Measurements from ENCODE around the gene BMP5.

Gene BMP5

DNA sequence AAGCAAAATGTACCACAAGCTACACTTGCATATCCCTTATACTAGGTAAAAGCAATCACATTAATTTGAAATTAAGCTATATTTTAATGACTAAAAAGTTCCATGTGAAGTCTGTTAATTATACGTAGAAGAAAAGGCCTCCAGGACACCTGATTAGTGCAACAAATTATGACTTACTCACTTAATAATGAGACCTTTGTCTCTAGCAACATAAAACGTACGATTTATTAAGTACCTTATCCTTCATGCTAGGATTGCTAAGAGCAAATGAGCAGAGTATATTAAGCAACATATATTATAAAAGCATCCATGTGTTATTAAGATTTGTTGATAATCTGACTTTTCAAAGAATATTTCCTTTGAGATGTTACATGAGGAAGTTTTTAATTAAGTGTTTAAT is 2.5 kb downstream of the BMP5 start:
- no peak for DNase-seq (ENCODE audit: low spot score)

DNA sequence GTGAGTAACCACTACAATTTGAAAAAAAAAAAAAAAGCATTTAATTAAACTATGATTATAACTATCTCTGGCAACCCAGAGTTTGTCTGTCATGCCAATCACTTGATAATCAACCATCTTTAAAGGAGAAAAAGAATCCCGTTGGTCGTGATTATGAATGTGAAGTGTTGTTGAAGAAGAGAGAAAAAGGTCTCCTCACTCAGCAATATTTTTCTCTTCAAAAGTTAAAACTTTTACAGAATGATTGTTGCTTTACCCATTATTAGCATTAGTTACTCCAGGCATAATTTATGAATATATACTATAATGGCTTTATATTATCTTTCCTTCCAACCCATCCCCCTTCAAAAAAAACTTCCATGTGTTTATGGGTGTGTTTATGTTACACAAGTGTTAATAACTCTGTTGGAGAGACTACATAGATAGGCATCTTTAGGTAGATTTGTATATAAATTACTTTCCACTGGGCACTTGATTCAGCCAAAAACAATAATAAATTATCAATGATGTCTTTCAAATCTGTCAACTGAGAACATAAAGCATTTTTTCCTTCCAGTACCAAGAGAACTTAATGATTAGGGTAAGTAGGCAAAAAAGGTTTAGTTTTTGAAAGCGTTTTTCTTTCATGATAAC is 5.1 kb downstream of the BMP5 start:
- DNase-seq (ENCODE audit: low spot score): no peak

DNA sequence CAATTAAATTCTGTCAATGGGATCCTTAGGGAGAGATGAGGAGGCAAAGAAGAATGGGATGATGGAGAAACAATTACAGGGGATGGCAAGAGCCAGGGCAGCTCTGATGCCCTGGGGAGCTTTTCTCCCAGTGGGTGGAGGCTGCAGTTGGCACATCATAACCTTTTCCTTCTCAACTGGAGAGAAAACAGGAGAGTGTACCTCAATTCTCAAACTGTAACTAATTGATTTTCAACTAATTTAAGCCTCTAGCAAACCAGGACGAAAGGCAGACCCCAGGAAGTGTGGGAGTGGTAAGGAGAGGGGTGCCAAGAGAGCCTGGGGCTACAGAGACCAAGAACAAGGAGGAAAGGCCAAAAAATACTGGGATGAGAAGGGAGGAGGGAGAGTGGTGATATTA is 5.7 kb downstream of the BMP5 start:
- no peak for DNase-seq (ENCODE audit: low spot score)

DNA sequence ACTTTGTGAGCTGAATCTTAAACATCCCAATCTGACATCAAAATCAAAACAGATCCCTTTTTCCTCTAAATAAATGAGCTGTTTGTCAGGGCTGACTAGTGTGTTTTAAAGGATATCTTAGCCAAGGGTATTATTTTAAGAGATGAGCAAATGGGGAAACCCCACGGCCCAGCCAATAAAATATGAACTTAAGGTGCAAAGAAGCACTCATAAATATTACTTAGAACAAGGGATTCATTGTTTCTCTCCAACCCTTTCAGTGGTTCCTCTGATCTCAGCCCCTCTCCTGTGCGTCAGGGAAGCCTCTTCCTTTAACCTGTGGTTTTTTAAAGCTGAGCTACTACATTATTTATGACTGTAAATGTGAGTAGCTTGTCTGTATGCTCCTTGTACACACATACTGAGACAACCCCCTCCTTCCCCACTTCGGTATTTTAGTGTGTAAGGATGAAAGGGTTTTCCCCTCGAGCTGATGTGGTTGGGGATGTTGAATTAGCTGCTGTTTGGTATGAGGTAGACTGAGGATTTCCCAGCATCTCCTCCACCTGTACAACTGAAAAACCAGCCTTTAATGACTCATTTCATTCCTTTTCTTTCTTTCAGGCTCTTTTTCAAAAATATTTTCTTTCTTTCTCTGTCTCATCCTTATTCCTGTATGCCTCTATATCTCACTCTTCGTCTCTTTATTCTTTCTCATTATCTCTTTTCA is 6.5 kb downstream of the BMP5 start:
- peak; percentile 98 for DNase-seq (ENCODE audit: low spot score)

DNA sequence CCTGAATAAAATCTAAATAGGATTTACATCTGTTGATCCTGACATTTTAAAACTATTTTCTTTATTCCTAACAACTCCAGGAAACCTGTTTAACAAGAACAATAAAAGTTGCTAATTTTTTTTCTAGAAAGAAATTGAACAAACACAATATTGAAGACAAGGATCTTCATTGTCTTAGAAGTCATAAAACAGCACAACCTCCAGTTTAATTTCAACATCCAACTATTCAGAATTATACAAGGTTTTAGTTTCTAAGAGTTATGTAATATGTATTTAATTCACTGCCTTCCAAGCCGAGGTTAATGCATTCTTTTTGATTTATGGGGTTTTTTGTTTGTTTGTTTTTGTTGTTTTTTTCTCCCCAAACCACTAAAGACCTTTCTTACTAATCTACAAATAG is 7.2 kb downstream of the BMP5 start:
- DNase-seq (ENCODE audit: low spot score): no peak

DNA sequence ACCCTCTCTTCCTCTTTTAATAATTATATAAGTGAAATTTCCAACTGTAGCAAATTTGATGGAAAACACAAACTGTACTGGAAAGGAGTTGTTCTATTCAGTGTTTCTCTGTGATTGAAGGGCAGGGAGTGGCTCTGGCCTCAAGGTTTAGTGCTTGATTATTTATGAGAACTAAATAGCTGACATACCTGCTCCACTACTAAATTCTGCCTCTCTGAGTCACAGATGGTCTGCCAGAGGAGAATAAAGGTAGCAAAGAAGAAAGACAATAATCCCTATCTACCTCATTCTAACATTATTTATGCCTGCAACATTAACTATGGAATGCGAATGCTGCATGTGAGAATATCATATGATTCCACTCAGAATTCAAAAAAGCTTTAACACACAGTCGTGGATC is 9.3 kb downstream of the BMP5 start:
- DNase-seq (ENCODE audit: low spot score): peak; percentile 74

DNA sequence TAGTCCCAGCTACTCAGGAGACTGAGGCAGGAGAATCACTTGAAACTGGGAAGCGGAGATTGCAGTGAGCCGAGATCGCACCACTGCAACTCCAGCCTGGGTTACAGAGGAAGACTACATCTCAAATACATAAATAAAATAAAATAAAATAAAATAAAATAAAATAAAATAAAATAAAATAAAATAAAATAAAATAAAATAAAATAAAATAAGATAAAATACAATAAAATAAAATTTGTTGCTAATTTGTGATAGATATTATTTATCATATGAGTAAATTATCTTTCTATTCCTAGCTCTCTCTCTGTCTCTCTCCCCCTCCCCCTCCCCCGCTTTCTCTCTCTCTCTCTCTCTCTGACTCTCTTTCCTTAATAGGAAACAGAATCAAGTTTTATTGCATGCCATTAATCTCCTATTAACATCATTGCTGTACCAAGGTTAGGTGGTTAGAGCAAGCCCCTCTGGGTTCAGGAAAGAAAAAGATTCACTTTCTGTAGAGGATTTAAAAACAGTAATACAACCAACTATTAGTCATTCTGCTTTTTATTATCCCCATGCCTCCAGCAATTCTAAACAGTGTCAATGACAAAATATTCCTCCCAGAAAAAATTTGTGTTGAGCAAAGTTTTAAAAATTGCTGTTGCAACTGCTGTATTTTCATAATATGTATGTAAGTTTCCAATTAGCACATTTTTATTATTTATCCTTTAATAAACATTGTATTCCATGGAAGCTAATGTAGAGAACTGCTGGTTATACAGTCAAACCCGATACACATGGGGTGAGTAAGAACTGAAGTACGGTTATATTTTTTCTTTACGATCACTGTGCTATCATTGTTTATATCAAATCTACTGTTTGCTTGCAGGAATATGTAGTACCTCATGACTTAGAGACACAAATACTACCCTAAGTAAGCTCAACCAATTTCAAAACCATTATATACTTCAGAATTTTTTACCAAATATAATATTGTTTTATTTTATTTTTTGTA is 22.1 kb downstream of the BMP5 start:
- no peak for DNase-seq (ENCODE audit: low spot score)

DNA sequence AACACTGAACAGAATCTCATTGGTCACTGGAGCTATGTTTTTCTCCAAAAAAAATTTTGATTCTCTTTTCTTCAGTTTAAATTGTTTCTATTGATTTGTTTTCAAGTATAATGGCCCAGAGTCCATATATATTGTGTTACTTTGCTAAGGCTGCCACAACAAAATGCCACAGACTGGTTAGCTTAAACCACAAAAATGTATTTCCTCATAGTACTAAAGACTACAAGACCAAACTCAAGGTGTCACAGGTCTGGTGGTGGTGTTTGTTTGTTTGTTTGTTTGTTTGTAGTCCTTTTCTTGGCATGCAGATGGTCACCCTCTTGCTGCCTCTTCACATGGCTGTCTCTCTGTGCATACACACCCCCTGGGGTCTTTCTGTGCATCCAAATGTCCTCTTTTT is 34.0 kb downstream of the BMP5 start:
- DNase-seq (ENCODE audit: low spot score): no peak

DNA sequence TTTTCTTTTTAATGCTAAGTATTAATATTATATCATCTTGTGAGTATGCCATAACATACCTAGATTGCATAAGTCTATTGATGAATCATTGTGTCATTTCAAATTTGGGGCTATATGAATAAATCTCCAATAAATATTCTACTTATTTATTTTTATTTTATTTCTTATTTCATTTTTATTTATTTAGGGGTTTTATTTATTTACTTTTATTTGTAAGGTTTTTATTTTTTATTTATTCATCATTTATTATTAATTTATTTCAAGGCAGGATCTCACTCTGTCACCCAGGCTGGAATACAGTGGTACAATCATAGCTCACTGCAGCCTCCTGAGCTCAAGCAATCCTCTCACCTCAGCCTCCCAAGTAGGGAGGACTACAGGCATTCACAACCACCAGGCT is 36.3 kb downstream of the BMP5 start:
- no peak for DNase-seq (ENCODE audit: low spot score)

DNA sequence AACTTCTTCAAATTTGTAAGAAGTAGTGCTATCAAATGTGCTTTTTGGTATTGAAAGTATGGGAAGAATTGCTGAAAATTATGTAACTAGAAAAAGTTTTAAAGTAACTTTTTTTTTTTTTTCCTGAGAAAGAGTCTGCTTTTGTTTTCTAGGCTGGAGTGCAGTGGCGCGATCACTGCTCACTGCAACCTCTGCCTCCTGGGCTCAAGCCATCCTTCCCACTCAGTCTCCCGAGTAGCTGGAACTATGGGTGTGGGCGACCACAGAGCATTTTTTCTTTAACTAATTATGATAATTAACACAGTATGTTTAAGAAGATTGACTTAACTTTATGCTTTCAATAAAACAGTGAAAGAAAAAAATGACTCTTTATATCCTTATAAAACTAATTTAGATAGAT is 38.4 kb downstream of the BMP5 start:
- no peak for DNase-seq (ENCODE audit: low spot score)

DNA sequence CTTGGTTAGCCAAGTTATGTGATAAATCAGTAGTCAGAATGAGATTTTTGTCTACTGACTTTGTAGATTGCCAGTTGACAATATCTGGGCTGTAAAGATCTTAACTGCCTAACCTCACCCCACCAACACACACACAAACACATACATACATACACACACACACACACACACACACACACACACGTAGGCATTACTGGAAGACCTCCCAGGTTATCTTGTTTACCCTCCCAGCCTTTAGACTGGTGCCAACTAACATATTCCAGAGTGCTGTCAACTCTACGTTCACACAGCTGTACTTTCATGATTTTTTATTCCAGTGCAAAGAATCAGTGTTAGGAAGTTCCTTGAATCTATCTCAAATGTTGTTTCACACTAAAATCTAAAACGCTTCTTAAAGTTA is 38.9 kb downstream of the BMP5 start:
- no peak for DNase-seq (ENCODE audit: low spot score)

DNA sequence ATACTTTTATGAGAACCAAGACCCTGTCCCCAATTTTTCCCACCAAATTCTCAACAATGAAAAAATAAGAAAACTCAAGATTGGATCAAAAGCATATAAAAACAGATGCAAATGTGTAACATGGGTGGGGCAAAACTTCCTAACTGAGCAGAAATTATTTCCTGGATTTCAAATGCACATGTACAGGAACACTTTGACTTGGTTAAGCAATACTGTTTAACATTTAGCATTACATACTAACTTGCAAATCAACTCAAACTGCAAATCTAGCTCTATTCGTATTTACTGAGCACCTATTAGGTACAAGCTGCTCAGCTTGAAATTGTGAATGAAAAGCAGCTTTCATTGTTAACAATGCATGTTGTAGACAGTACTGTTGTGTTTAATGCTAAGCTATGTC is 40.2 kb downstream of the BMP5 start:
- DNase-seq (ENCODE audit: low spot score): no peak

DNA sequence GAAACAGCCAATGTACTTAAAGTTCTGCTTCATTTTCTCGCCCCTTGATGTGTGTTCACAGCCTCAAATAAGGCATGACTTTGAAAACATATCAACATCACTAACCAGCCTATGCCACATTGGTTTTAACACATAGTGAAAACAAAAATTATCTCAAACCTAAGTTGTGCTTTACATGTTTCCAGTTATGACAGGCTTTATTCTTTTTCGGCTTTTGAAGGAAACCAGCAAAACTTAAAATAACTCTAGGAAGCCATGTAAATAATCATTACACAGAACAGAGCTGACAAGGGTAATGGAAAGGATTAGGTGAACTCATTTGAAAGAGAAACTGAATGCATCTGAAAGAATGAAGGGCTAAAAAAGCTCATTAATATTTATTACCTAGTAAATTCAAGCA is 42.1 kb downstream of the BMP5 start:
- no peak for DNase-seq (ENCODE audit: low spot score)

DNA sequence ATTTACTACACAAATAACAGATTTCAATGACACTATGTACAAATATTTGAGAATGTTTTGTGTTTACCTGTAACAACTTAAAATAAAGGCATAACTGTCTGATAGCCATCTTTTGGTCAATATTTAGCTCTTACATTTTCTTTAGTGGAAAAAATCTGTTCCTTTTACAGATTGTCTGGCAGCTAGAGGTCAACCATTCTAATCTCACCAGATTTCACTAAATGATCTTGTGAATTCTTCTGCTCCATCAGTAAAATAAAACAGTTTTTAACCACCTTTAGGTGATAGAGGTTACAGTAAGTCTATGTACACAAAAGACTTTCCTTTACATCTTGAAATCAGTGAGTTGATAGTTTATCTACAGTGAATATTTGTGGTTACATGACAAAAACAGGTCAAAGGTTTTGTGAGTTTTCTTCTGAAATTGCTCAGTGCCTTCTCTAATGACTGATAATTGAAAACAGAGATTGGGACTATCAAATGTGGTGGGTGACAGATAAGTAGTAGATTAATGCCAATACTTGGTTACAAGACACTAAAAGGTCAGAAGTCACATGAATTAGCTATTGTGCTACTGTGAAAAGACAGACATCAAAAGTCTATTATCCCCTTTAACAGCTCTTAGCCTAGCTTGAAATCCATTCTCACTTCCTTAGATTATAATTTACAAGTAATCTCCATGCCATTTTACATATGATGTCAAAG is 47.4 kb downstream of the BMP5 start:
- DNase-seq (ENCODE audit: low spot score): no peak

DNA sequence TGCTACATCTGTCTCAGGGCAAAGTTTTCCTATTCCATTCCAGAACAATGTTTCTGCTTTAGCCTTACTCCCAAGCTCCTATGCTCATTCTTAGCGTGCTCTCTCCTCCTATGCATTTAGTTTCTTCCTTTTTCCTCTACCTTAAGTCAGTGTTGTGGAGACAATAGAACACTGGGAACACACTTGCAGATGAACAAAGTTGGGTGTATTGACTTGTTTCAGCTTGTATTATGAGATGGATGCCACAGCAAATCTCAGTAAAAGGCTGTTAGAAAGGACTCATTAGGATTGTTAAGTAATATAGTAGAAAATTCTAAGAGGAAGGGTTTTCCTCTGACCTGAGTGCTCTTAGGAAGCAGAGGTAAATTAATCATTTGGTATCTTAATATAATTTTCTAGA is 48.4 kb downstream of the BMP5 start:
- no peak for DNase-seq (ENCODE audit: low spot score)

DNA sequence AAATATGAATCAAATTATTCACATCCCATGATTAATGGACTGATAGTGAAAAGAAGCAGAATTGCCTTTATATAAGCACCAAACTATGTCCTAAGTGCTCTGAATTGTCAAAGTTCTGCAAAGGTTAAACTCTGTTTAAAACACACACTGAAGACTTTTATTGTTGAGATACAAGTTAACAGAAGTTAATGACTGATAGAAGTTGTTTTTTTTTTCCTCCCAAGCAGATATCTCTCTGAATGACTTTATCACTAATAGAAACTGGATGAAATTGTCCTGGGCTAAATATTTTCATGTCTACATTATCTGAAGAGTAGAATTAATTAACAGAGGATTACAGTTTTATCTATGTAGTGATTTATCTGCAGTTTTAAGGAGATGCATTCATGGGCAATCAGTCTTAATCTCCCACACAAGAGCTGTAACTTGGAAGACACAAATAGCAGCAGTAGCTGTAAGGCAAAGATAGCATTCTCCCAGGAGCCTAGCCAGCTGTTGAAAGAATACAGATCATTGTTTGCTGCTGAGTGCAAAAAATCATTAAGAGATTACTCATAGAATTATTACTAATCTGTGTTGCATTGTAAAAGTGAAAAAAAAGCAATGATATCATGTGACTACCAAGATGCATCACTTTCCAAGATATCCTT is 49.9 kb downstream of the BMP5 start:
- DNase-seq (ENCODE audit: low spot score): peak; percentile 86

DNA sequence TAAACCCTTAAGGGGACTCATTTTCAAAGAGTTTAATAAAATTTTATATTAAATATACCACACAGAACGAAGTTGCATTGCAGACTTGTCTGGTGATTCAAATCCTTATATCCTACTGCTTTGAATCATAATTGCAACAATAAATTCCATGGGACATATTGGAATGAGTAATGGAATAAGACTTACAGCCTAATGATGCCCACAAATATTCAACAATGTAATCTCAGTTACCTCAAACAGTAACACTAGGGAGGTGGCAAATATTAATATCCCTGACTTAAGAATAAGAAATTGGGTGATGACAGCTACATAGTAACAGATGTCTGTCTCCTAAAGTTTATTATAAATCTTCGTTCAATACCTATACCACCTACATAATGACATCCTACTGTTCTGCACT is 52.6 kb downstream of the BMP5 start:
- no peak for DNase-seq (ENCODE audit: low spot score)

DNA sequence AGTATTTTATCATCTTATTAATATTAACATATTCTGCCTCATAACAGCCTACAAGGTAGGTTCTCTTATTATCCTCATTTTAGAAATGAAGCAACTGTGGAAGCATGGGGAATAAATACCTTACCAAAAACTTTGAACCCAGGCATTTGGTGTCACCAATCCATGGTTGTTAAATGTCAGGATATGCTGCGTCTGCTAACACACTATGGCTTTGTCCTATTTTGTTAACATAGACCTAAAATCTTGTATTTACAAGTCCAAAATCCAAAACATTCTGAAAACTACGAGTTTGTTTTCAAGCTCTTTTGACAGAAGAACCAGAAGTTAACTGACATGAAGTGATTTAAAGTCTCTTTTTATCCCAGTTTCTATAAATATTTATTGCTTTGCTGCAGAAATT is 53.4 kb downstream of the BMP5 start:
- DNase-seq (ENCODE audit: low spot score): no peak

DNA sequence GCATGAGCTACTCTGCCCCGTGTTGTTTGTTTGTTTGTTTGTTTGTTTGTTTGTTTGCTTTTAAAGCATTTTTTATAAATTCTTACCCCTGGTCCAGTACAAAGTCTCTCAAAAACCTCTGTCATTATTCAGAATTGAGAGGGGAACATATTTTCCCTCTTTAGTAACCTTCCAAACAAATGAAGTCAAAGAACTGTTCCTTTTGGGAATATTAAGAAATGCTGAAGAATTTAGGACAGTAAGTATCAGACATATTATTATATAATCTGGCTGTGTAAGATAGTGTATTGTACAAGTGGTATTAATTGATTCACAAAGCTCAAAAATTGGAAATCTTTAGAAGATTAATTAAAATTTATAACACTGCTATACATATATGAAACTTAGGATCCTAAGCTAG is 54.7 kb downstream of the BMP5 start:
- no peak for DNase-seq (ENCODE audit: low spot score)

DNA sequence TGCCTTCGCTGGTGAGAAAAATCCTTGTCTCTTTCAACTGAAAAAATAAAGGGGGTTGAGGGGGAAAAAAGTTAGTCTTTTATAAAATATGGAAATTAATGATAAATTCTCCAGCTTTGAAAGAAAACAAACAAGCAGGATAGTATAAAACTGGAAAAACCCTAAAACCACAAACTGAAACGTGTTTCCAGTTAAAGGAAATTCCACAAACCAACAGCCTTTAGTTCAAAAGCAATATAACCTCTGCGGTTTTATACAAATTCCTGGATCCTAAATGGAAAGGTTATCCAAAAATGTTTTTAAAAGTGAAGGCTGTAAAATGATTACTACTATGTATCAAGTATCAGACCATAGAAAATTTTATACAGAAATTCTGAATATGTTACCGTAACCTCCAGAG is 55.6 kb downstream of the BMP5 start:
- no peak for DNase-seq (ENCODE audit: low spot score)

DNA sequence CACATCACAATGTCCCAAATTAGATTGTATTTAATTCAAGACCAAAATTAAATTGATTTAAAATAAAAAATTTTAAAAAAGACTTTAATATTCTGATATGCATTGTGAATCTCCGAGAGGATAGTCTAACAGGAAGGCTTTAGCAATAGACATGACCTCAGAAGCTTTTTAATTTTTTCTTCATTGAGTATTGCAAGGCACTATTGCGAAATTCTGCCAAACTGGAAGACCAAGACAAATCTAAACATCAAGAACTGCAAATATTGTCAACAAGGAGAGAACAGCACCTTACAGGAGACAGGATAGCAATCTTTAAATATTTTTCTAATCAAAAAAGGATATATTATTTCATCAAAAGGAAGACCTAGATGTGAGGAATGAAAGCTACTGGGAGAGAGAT is 56.9 kb downstream of the BMP5 start:
- DNase-seq (ENCODE audit: low spot score): no peak

DNA sequence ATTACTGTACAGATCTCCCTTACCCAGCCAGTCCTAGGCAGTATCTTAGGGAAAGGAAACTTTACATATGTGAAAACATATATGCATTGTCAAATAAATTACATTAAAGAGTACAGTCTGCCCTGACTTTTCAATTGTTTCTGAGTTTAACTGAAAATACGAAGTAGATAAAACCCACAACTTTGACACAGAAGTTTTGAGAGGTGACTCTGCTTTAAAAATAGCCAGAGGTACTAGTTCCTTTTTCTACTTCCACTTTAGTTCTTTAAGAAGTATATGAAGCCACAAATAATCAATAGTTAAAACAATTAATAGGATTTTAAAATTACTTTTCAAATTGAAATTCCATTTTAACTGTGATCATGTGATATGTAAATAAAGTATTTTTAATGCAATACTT is 62.9 kb downstream of the BMP5 start:
- no peak for DNase-seq (ENCODE audit: low spot score)

All from kidney tubule cell (primary cell).